HAP-1 (cell line): ENCODE measurements around the gene TLE4.

Experiments
- DNase-seq, 2 experiments: peaks; one replicate each; pipeline ENCODE4 v3.0.0-alpha.2; 2016 to 2020; ENCODE audit warnings: low spot score in 2 of 2
- H3K27me3 ChIP-seq: fragments of 250-450 bp; sonication (Bioruptor Pico); 2 replicates; pipeline ENCODE4 v1.5.1; 2020; ENCODE audit warnings: low read depth, mild to moderate bottlenecking, moderate library complexity
- H3K36me3 ChIP-seq: fragments of 250-450 bp; sonication (Bioruptor Pico); replicated peaks from 2 replicates; pipeline ENCODE4 v1.5.1; 2020; ENCODE audit warnings: mild to moderate bottlenecking
- H3K4me1 ChIP-seq: fragments of 250-450 bp; sonication (Bioruptor Pico); 2 replicates; pipeline ENCODE4 v1.5.1; 2020; ENCODE audit warnings: mild to moderate bottlenecking
- H3K4me3 ChIP-seq: fragments of 250-450 bp; sonication (Bioruptor Pico); 2 replicates; pipeline ENCODE4 v1.5.1; 2020; ENCODE audit warnings: mild to moderate bottlenecking, moderate library complexity
- H3K9me3 ChIP-seq: fragments of 250-450 bp; sonication (Bioruptor Pico); 2 replicates; pipeline ENCODE4 v1.5.1; 2020; ENCODE audit warnings: mild to moderate bottlenecking, moderate library complexity
- in situ Hi-C: fragments of 300-500 bp; cut with MboI; formaldehyde crosslinking; loops from 3 replicates; pipeline ENCODE4 v1.14.3; 2020; ENCODE audit warnings: low sequenced_read_pairs, inconsistent platforms, mixed read lengths

TLE4 gene

GRCh38 chr9:79662537-79662956, 90.8 kb downstream of the TLE4 start:
- Histone ChIP-seq H3K36me3 (no peaks in the 10 kb centered on the region), H3K9me3 (no peaks in the 10 kb centered on the region), H3K27me3 (no peaks in the 10 kb centered on the region), H3K4me3 (no peak overlapping the region), H3K4me1 (peaks cover 39% of the 10 kb centered on the region)
- in situ Hi-C loops, result no loop called here
- DNase-seq, result peak; percentile 76 to 93

GRCh38 chr9:79663300-79663699, 91.5 kb downstream of the TLE4 start:
- Histone ChIP-seq H3K4me3 (peak overlapping the region; percentile 1), H3K27me3 (no peaks in the 10 kb centered on the region), H3K36me3 (no peaks in the 10 kb centered on the region), H3K4me1 (peaks cover 46% of the 10 kb centered on the region), H3K9me3 (no peaks in the 10 kb centered on the region)
- in situ Hi-C loops, result no loop called here
- DNase-seq, result peak; percentile 23 to 30

- DNase-seq, result peak; percentile 88 to 95
- Histone ChIP-seq H3K27me3 (no peaks in the 10 kb centered on the region), H3K9me3 (no peaks in the 10 kb centered on the region), H3K36me3 (no peaks in the 10 kb centered on the region), H3K4me3 (no peak overlapping the region), H3K4me1 (peaks cover 52% of the 10 kb centered on the region)
- in situ Hi-C loops, result no loop called here
Observed at GRCh38 chr9:79663878-79664277, 92.1 kb downstream of the TLE4 start.

GRCh38 chr9:79664375-79664831, 92.6 kb downstream of the TLE4 start:
- peak; percentile 60 to 70 for DNase-seq
- no peaks in the 10 kb centered on the region for H3K36me3 ChIP-seq
- H3K27me3 ChIP-seq, result no peaks in the 10 kb centered on the region
- H3K4me3 ChIP-seq, result no peak overlapping the region
- peaks cover 57% of the 10 kb centered on the region for H3K4me1 ChIP-seq
- H3K9me3 ChIP-seq, result no peaks in the 10 kb centered on the region
- in situ Hi-C loops, result no loop called here

- H3K27me3 ChIP-seq, result no peaks in the 10 kb centered on the region
- H3K4me1 ChIP-seq, result peaks cover 64% of the 10 kb centered on the region
- H3K4me3 ChIP-seq, result no peak overlapping the region
- no peak for DNase-seq
- in situ Hi-C loops, result no loop called here
- H3K36me3 ChIP-seq, result no peaks in the 10 kb centered on the region
- H3K9me3 ChIP-seq, result no peaks in the 10 kb centered on the region
Observed at GRCh38 chr9:79665369-79665768, 93.6 kb downstream of the TLE4 start.

- Histone ChIP-seq H3K36me3 (no peaks in the 10 kb centered on the region), H3K4me1 (peaks cover 68% of the 10 kb centered on the region), H3K27me3 (no peaks in the 10 kb centered on the region), H3K4me3 (no peak overlapping the region), H3K9me3 (no peaks in the 10 kb centered on the region)
- DNase-seq, result no peak
- in situ Hi-C loops, result no loop called here
Observed at GRCh38 chr9:79665931-79666330, 94.2 kb downstream of the TLE4 start.

- H3K4me3 ChIP-seq, result no peak overlapping the region
- H3K9me3 ChIP-seq, result no peaks in the 10 kb centered on the region
- peaks cover 65% of the 10 kb centered on the region for H3K4me1 ChIP-seq
- no peaks in the 10 kb centered on the region for H3K36me3 ChIP-seq
- no peak for DNase-seq
- in situ Hi-C loops, result no loop called here
- H3K27me3 ChIP-seq, result no peaks in the 10 kb centered on the region
Observed at GRCh38 chr9:79667120-79667519, 95.4 kb downstream of the TLE4 start.

- no peak overlapping the region for H3K4me3 ChIP-seq
- in situ Hi-C loops, result no loop called here
- H3K27me3 ChIP-seq, result no peaks in the 10 kb centered on the region
- no peaks in the 10 kb centered on the region for H3K36me3 ChIP-seq
- peak; percentile 25 to 53 for DNase-seq
- H3K4me1 ChIP-seq, result peaks cover 62% of the 10 kb centered on the region
- H3K9me3 ChIP-seq, result no peaks in the 10 kb centered on the region
Observed at GRCh38 chr9:79667817-79668436, 96.2 kb downstream of the TLE4 start.

- no peaks in the 10 kb centered on the region for H3K27me3 ChIP-seq
- no peak overlapping the region for H3K4me3 ChIP-seq
- H3K4me1 ChIP-seq, result peaks cover 55% of the 10 kb centered on the region
- in situ Hi-C loops, result no loop called here
- DNase-seq, result no peak
- H3K9me3 ChIP-seq, result no peaks in the 10 kb centered on the region
- no peaks in the 10 kb centered on the region for H3K36me3 ChIP-seq
Observed at GRCh38 chr9:79668956-79669355, 97.2 kb downstream of the TLE4 start.

- in situ Hi-C loops, result no loop called here
- peak; percentile 61 to 81 for DNase-seq
Observed at GRCh38 chr9:79670269-79670961, 98.7 kb downstream of the TLE4 start.

GRCh38 chr9:79671558-79671957, 99.8 kb downstream of the TLE4 start:
- DNase-seq, result peak in 1 of 2 experiments; percentile 19
- peaks cover 36% of the 10 kb centered on the region for H3K4me1 ChIP-seq
- no peak overlapping the region for H3K4me3 ChIP-seq
- in situ Hi-C loops, result no loop called here
- no peaks in the 10 kb centered on the region for H3K27me3 ChIP-seq
- no peaks in the 10 kb centered on the region for H3K9me3 ChIP-seq
- H3K36me3 ChIP-seq, result no peaks in the 10 kb centered on the region

More at GRCh38 chr9:79670269-79670961, 98.7 kb downstream of the TLE4 start:
- H3K4me1 ChIP-seq, result peaks cover 41% of the 10 kb centered on the region
- H3K27me3 ChIP-seq, result no peaks in the 10 kb centered on the region
- no peaks in the 10 kb centered on the region for H3K9me3 ChIP-seq
- H3K4me3 ChIP-seq, result no peak overlapping the region
- no peaks in the 10 kb centered on the region for H3K36me3 ChIP-seq

GRCh38 chr9:79672236-79672635, 100.5 kb downstream of the TLE4 start:
- H3K4me1 ChIP-seq, result peaks cover 36% of the 10 kb centered on the region
- no peak for DNase-seq
- no peaks in the 10 kb centered on the region for H3K36me3 ChIP-seq
- in situ Hi-C loops, result no loop called here
- no peaks in the 10 kb centered on the region for H3K9me3 ChIP-seq
- H3K4me3 ChIP-seq, result no peak overlapping the region
- H3K27me3 ChIP-seq, result no peaks in the 10 kb centered on the region

GRCh38 chr9:79672891-79673290, 101.1 kb downstream of the TLE4 start:
- Histone ChIP-seq H3K9me3 (no peaks in the 10 kb centered on the region), H3K36me3 (no peaks in the 10 kb centered on the region), H3K4me1 (peaks cover 31% of the 10 kb centered on the region), H3K4me3 (no peak overlapping the region), H3K27me3 (no peaks in the 10 kb centered on the region)
- DNase-seq, result no peak
- in situ Hi-C loops, result no loop called here

- Histone ChIP-seq H3K27me3 (no peaks in the 10 kb centered on the region), H3K9me3 (no peaks in the 10 kb centered on the region), H3K4me1 (peaks cover 23% of the 10 kb centered on the region), H3K36me3 (no peaks in the 10 kb centered on the region), H3K4me3 (no peak overlapping the region)
- in situ Hi-C loops, result no loop called here
- DNase-seq, result no peak
Observed at GRCh38 chr9:79673614-79674013, 101.8 kb downstream of the TLE4 start.
